ENCODE measurements around the gene CDC73.
"Not testable (repeated sequence)": the region's sequence is repeated elsewhere in the genome, so short reads cannot be mapped to it uniquely, and the experiment has no call there.

GRCh38 chr1:193188915-193189314 lies 67.1 kb downstream of the CDC73 start:
- TF ChIP-seq POLR2AphosphoS5 (IDR thresholded peaks at IDR 0.05; ENCODE audit: low read depth, low read length); CTCF (IDR thresholded peaks at IDR 0.05): not testable (repeated sequence)
